SH-SY5Y (cell line): ENCODE data around the gene SLC8A1.

Experiments
- GATA2 ChIP-seq: IDR thresholded peaks from 2 replicates; pipeline ENCODE4 v1.6.1; 2011; ENCODE audit warnings: mild to moderate bottlenecking, low read depth, low read length
- GATA3 ChIP-seq: IDR thresholded peaks from 2 replicates; pipeline ENCODE4 v1.6.1; 2011; ENCODE audit warnings: low read depth, mild to moderate bottlenecking, low read length, moderate library complexity

Gene SLC8A1

DNA sequence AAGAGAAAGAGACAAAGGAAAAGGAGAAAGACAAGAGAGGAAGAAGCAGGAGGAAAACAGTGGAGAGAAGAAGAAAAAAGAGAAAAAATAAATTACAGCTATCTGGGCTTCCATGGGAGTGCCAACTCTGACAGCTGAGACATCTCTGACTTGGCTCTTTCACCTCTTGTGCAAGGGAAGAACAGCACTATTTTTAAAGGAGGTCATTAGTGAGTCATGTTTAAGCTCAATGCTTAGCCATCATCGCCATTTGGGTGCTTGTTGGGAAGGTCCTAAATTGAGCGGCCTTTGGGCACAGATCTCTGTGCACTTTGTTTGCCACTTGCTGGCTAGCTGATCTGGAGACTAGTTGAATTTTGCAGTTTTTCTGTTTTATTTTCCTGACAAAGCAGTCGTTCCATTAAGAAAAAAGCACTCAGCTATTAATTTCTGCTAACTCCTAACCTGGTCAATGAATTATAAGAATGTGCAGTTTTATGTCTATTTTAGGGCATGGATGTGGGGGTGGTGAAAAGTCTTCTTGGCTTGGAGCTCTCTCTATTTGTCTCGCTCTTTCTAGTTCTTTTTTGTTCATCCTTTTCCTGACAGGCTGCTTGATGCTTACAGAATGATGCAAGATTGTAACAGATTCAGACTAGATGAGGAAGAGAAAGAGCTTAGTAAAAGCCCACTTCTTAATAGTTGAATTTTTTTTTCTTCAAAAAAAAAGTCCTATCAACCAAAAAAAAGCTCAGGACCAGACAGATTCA lies 231.5 kb downstream of the SLC8A1 start:
- TF ChIP-seq GATA3 (no peak), GATA2 (no peak)

GRCh38 chr2:40219141-40219540 lies 232.7 kb downstream of the SLC8A1 start:
- TF ChIP-seq GATA3 (no peak), GATA2 (no peak)

DNA sequence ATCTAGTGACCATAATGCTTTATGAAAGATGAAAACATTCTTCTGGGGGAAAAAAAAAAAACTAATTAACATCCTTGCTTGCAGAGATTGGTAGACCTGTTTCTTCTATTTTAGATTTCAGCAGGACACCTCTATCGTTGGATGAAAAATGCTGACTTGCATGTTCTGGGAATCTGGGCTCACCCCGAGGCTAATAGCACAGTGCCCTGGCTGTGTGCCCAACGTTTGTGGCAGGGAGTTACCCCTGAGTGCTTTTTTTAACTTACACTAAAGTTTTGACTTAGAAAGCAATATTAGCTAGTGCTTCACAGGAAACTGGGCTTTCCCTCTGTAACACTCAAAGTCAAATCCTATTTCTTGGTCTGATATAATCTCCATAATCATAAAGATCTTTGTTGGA lies 233.2 kb downstream of the SLC8A1 start:
- TF ChIP-seq GATA2 (no peak), GATA3 (no peak)

- no peak for TF ChIP-seq GATA2
- no peak for TF ChIP-seq GATA3
Observed at GRCh38 chr2:40213619-40214018, 238.3 kb downstream of the SLC8A1 start.

DNA sequence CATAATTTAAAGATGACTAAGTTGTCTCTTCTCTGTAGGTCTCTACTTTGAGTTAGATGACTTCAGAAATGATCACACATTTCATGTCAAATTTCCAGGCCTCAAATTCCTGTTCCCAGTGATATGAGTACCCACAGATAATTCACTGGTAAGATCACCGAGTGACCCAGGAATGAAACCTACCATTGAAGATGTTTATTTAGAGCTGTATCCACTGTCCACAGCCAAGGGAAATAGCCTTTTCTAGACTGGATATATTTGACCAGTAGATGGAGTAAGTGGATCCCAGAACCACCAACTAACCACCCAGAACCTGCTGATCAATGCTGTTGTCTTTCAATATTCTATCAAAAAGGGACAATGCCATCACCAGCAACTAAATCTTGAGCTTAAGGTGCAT lies 238.8 kb downstream of the SLC8A1 start:
- no peak for TF ChIP-seq GATA2
- no peak for TF ChIP-seq GATA3

GRCh38 chr2:40210968-40211353 lies 240.9 kb downstream of the SLC8A1 start:
- no peak for TF ChIP-seq GATA3
- no peak for TF ChIP-seq GATA2

- TF ChIP-seq GATA2 (no peak), GATA3 (no peak)
Observed at GRCh38 chr2:40210344-40210967, 241.4 kb downstream of the SLC8A1 start.

GRCh38 chr2:40209761-40210160 lies 242.1 kb downstream of the SLC8A1 start:
- TF ChIP-seq GATA2 (no peak), GATA3 (no peak)

DNA sequence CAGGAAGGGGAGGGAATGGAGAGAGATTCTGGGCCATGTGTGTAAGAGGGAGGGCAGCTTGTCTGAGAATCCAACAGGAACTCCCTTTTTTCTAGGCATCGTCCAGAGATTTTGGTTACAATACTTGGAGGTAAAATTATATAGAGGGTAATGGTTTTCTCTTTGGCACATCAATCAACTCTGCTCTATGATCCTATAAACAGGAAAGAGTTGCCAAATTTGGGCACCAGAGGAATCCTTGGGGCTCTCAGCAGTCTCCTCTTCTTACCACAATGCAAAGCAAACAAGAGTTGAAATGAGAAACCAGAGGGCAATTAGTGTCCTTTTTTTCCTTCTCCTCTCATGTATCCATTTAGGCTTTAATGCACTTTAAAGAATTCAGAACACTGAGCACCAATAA lies 243.4 kb downstream of the SLC8A1 start:
- TF ChIP-seq GATA2: no peak
- no peak for TF ChIP-seq GATA3

DNA sequence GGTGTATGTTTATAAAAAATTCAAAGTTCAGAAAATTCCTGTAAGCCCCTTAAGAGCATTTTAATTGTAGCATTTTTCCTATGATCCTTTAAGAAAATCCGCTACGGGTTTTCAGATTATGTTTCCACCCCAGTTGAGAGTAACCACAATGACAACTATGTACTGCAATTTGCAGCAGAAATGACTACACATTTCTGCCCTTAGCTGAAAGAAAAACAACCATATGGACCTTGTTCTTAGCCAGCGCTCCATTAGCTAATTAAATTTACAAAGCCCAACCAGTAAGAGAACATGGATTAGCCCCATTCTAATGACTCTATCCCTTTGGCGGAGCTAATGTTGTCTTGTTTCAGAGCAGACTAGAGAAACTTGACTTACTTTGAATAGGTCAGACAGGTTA lies 247.6 kb downstream of the SLC8A1 start:
- TF ChIP-seq GATA2 (no peak), GATA3 (no peak)

GRCh38 chr2:40202798-40203400 lies 249.0 kb downstream of the SLC8A1 start:
- no peak for TF ChIP-seq GATA2
- no peak for TF ChIP-seq GATA3

- no peak for TF ChIP-seq GATA3
- TF ChIP-seq GATA2: no peak
Observed at GRCh38 chr2:40201425-40201824, 250.5 kb downstream of the SLC8A1 start.

GRCh38 chr2:40200366-40200915 lies 251.4 kb downstream of the SLC8A1 start:
- TF ChIP-seq GATA2 (no peak), GATA3 (no peak)

GRCh38 chr2:40199771-40200170 lies 252.1 kb downstream of the SLC8A1 start:
- TF ChIP-seq GATA3 (no peak), GATA2 (no peak)

DNA sequence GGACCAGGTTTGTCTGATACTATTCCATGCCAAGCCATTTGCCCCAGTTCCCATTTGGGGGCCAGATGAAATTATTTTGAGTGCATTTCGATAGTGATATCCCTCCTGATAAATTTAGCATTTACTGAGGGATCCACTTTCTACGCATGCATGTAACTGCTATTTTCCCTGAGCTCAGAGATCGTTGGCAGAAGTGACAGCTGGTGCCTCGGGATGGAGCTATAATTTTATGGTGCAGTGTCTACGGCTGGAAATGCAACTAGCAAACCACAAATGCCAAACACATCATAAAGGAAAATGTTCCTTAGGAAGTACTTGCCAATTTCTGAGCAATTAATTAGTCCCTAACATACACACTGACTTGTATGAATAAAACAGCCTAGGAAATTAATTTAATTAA lies 254.8 kb downstream of the SLC8A1 start:
- peak; percentile 80; the same call in 1 of the 2 replicates for TF ChIP-seq GATA2
- peak; percentile 58 for TF ChIP-seq GATA3
